Vagina (tissue), 2 donors: ENCODE measurements around the gene C11orf54. TPM values are rescaled to one million over a fixed set of nuclear protein-coding genes. Genes with fewer than 3 reads are reported as not detected.
"Not testable (repeated sequence)": the region's sequence is repeated elsewhere in the genome, so short reads cannot be mapped to it uniquely, and the experiment has no call there.

Source experiments
- DNase-seq, 2 donors: peaks; one replicate each; pipeline ENCODE4 v3.0.0-alpha.2; 2017; ENCODE audit errors: extremely low spot score in 2 of 2
- H3K27ac ChIP-seq: fragments of 200-600 bp; sonication (generic); one replicate; pipeline ENCODE4 v1.5.1; 2019
- H3K27me3 ChIP-seq: fragments of 200-600 bp; sonication (generic); one replicate; pipeline ENCODE4 v1.5.1; 2019
- H3K36me3 ChIP-seq, 2 donors: fragments of 200-600 bp; sonication (generic); one replicate each; pipeline ENCODE4 v1.5.1; 2017 to 2019
- H3K4me1 ChIP-seq: fragments of 200-600 bp; sonication (generic); one replicate; pipeline ENCODE4 v1.5.1; 2019
- H3K4me3 ChIP-seq, 2 donors: fragments of 200-600 bp; sonication (generic); 1 replicate in 1 of 2; 2 replicates in 1 of 2; pipeline ENCODE4 v1.5.1; 2016 to 2019
- H3K9me3 ChIP-seq: fragments of 200-600 bp; sonication (generic); one replicate; pipeline ENCODE4 v1.5.1; 2019
- POLR2A ChIP-seq, 2 donors: fragments of 450-650 bp; IDR thresholded peaks; one replicate each; pipeline ENCODE4 v1.6.1; 2017; ENCODE audit warnings: antibody characterized with exemption in 2 of 2, mild to moderate bottlenecking in 2 of 2, moderate library complexity in 2 of 2
- POLR2AphosphoS5 ChIP-seq, 2 donors: sonication (generic); formaldehyde crosslinking; IDR thresholded peaks; one replicate each; pipeline ENCODE4 v1.9.0; 2017; ENCODE audit warnings: antibody characterized with exemption in 2 of 2, mild to moderate bottlenecking in 2 of 2, low read depth in 1 of 2; ENCODE audit not compliant: insufficient read depth in 1 of 2
- intact Hi-C: fragments of 100-400 bp; cut with DNase I; formaldehyde crosslinking; loops from one replicate; pipeline ENCODE4 v1.15.1; 2023
- total RNA-seq: library from RNA; depleted of rRNA; stranded (reverse); fragments of >200 nt; gene quantifications from one replicate; pipeline ENCODE4 v1.2.3, GENCODE V29; 2016
- TF ChIP-seq, protein P1 (sequence below), 3 experiments: fragments of 450-650 bp in 2 of 3; fragments of 200-600 bp in 1 of 3; sonication (generic) in 1 of 3; IDR thresholded peaks; one replicate each; pipeline ENCODE4 v1.5.1; 2017 to 2019; ENCODE audit warnings: antibody characterized with exemption in 3 of 3, mild to moderate bottlenecking in 2 of 3, moderate library complexity in 2 of 3

The C11orf54 gene
- total RNA-seq, 1 donor from 2014 or later = 19.4 TPM

DNA sequence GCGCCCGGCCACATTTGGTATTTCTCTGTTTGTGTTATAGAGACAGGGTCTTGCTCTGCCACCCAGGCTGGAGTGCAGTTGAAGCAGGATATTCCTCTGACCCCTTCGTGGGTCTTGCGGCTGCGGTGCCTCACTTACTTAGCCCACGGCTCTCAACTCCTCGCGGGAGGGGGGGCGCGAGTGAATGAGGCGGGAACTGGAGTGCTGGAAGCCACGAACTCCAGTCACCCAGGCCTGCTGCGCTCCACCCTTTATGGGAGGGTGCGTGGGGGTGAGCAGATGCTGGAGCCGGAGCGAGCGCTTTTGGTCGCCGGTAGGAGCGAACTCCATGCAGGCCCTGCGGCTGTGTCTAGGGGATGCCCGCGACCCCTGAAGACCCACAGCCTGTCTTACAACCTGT, 1.8 kb downstream of the C11orf54 start:
- TF ChIP-seq, protein P1, sequence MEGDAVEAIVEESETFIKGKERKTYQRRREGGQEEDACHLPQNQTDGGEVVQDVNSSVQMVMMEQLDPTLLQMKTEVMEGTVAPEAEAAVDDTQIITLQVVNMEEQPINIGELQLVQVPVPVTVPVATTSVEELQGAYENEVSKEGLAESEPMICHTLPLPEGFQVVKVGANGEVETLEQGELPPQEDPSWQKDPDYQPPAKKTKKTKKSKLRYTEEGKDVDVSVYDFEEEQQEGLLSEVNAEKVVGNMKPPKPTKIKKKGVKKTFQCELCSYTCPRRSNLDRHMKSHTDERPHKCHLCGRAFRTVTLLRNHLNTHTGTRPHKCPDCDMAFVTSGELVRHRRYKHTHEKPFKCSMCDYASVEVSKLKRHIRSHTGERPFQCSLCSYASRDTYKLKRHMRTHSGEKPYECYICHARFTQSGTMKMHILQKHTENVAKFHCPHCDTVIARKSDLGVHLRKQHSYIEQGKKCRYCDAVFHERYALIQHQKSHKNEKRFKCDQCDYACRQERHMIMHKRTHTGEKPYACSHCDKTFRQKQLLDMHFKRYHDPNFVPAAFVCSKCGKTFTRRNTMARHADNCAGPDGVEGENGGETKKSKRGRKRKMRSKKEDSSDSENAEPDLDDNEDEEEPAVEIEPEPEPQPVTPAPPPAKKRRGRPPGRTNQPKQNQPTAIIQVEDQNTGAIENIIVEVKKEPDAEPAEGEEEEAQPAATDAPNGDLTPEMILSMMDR (IDR thresholded peaks at IDR 0.05) = no peak
- intact Hi-C loops = no loop called here
- Histone ChIP-seq H3K9me3 (no peaks in the 10 kb centered on the region), H3K27me3 (no peaks in the 10 kb centered on the region), H3K4me3 (no peak overlapping the region), H3K36me3 (peaks cover 0 to 9% of the 10 kb centered on the region in 2 donors), H3K27ac (no peak overlapping the region), H3K4me1 (peaks cover 23% of the 10 kb centered on the region)
- DNase-seq = no peak

DNA sequence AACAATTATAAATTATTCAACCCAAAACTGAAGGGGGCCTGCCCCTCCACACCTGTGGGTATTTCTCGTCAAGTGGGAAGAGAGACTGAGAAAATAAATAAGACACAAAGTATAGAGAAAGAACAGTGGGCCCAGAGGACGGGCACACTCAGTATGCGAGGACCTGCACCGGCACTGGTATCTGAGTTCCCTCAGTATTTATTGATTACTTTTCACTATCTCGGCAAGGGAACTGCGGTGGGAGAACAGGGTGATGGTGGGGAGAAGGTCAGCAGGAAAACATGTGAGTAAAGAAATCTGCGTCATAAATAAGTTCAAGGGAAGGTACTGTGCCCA, 3.2 kb downstream of the C11orf54 start:
- no peak for DNase-seq
- peaks cover 9% of the 10 kb centered on the region for H3K4me1 ChIP-seq
- no peak overlapping the region for H3K27ac ChIP-seq
- intact Hi-C loops = no loop called here
- H3K36me3 ChIP-seq = peaks cover 0 to 3% of the 10 kb centered on the region in 2 donors
- H3K27me3 ChIP-seq = no peaks in the 10 kb centered on the region
- TF ChIP-seq POLR2A (IDR thresholded peaks at IDR 0.05) = no peak
- no peaks in the 10 kb centered on the region for H3K9me3 ChIP-seq
- no peak overlapping the region for H3K4me3 ChIP-seq

DNA sequence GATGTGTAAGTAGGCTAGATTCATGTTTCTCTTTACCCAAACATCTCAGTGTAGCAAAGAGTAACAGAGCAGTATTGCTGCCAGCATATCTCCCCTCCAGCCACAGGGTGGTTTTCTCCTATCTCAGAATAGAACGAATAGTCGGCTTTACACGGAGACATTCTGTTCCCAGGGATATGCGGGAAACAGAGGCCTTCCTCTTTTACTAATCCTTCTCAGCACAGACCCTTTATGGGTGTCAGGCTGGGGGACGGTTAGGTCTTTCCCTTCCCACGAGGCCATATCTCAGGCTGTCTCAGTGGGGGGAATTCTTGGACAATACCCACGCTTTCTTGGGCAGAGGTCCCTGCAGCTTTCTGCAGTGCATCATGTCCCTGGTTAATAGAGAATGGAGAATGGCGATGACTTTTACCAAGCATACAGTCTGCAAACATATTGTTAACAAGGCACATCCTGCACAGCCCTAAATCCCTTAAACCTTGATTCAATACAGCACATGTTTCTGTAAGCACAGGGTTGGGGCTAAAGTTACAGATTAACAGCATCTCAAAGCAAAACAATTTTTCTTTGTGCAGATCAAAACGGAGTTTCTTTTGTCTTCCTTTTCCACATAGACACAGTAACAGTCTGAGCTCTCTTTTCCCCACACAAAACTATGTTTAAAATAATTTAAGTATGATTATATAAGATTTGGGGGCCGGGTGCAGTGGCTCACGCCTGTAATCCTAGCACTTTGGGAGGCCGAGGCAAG, 3.7 kb downstream of the C11orf54 start:
- H3K4me3 ChIP-seq, H3K27ac ChIP-seq, H3K4me1 ChIP-seq: not testable (repeated sequence)

DNA sequence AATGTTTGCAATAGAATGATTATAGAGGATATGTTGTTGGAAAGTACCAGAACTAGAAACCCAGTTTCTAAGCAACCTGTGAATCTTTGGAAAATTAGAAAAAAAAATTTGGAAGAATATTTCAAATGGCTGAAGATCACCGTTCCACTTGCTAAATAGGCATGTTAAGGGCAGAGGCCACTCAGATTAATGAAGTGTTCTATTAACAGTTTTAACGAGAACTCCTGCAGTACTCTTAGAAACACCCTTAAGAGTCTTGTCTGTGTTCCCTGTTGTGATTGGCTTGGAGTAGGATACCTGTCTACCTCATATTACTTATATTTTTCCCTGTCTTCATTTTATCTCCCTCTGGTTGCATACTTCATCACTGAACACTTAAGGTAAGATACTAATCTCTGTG, 4.6 kb downstream of the C11orf54 start:
- Histone ChIP-seq H3K4me3 (no peak overlapping the region), H3K9me3 (no peaks in the 10 kb centered on the region), H3K27me3 (no peaks in the 10 kb centered on the region), H3K27ac (no peak overlapping the region), H3K36me3 (peaks cover 0 to 3% of the 10 kb centered on the region in 2 donors), H3K4me1 (no peaks in the 10 kb centered on the region)
- intact Hi-C loops = no loop called here
- TF ChIP-seq POLR2AphosphoS5 (IDR thresholded peaks at IDR 0.05; ENCODE audit: insufficient read depth in 1 of 2, low read depth in 1 of 2) = no peak
- TF ChIP-seq POLR2A (IDR thresholded peaks at IDR 0.05) = no peak
- TF ChIP-seq, protein P1 (IDR thresholded peaks at IDR 0.05) = no peak
- DNase-seq = no peak

More for the DNA sequence above, 3.7 kb downstream of the C11orf54 start:
- H3K9me3 ChIP-seq, intact Hi-C loops, DNase-seq, H3K27me3 ChIP-seq, H3K36me3 ChIP-seq: not testable (repeated sequence)

DNA sequence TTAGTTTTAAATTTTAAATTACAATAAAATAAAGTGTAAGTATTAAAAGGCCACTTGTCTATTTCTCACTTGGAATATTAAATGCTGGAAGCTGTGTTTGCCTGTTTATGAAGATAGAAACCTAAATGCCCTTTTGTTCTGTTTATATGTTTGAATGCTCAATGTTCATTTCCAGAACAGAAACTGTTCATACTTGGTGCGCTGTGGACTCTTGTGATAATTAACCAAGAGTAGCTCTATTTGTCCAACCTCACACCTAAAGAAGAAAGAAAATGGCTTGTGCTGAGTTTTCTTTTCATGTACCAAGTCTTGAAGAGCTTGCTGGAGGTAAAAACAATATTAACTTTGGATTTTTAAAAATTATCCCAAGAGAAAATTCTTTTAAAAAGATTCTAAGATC, 5.7 kb downstream of the C11orf54 start:
- TF ChIP-seq POLR2AphosphoS5 (IDR thresholded peaks at IDR 0.05; ENCODE audit: insufficient read depth in 1 of 2, low read depth in 1 of 2) (no peak), POLR2A (IDR thresholded peaks at IDR 0.05) (no peak)
- TF ChIP-seq, protein P1 (IDR thresholded peaks at IDR 0.05) = no peak
- H3K27me3 ChIP-seq = no peaks in the 10 kb centered on the region
- intact Hi-C loops = no loop called here
- H3K4me1 ChIP-seq = no peaks in the 10 kb centered on the region
- no peak overlapping the region for H3K27ac ChIP-seq
- H3K9me3 ChIP-seq = no peaks in the 10 kb centered on the region
- DNase-seq = no peak
- H3K36me3 ChIP-seq = peaks cover 0 to 3% of the 10 kb centered on the region in 2 donors
- H3K4me3 ChIP-seq = no peak overlapping the region

DNA sequence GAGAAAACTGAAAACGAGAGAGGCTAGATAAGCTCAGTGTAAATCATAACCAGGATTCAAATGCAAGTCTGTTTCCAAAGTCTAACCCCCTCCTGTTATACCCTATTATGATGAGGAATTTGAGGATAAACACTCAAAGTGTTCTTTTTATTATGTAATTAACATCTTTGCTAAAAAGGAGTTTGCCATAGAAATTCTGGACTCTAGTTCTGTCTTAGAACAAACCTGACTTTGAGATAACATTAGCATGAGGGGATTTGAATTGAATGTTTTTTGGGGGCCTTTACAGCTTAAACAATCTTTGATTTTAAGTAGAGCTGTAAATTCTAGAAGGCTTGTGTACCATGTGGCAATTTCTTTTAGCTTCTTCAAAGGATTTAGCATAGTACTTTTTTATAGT, 9.5 kb downstream of the C11orf54 start:
- Histone ChIP-seq H3K9me3 (no peaks in the 10 kb centered on the region), H3K4me1 (no peaks in the 10 kb centered on the region), H3K27ac (no peak overlapping the region), H3K36me3 (peaks cover 0 to 12% of the 10 kb centered on the region in 2 donors), H3K4me3 (no peak overlapping the region), H3K27me3 (no peaks in the 10 kb centered on the region)
- TF ChIP-seq POLR2A (IDR thresholded peaks at IDR 0.05) = no peak
- TF ChIP-seq, protein P1 (IDR thresholded peaks at IDR 0.05) = no peak
- no peak for TF ChIP-seq POLR2AphosphoS5 (IDR thresholded peaks at IDR 0.05; ENCODE audit: insufficient read depth in 1 of 2, low read depth in 1 of 2)
- intact Hi-C loops = no loop called here
- no peak for DNase-seq
